Right renal pelvis (tissue), 4 donors: ENCODE measurements around the gene HFM1. TPM values are rescaled to one million over a fixed set of nuclear protein-coding genes. Genes with fewer than 3 reads are reported as not detected.
A peak's percentile ranks its signal among the peaks of the same experiment; 100 is the strongest.
"Not testable (repeated sequence)": the region's sequence is repeated elsewhere in the genome, so short reads cannot be mapped to it uniquely, and the experiment has no call there.

ENCODE experiments used
- DNase-seq, 4 donors: peaks; one replicate each; pipeline ENCODE4 v3.0.0-alpha.2; 2013; ENCODE audit warnings: low read depth in 4 of 4, low spot score in 3 of 4, missing footprints in 1 of 4
- polyA plus RNA-seq, 4 donors: library from polyadenylated mRNA; unstranded; fragments of 120-200 nt; gene quantifications; one replicate each; pipeline ENCODE4 v1.2.1, GENCODE V29; 2013; ENCODE audit not compliant: insufficient read length in 4 of 4

HFM1 gene
- polyA plus RNA-seq, 4 donors, result 5.5 to 9.9 (median 7.3) TPM

DNA sequence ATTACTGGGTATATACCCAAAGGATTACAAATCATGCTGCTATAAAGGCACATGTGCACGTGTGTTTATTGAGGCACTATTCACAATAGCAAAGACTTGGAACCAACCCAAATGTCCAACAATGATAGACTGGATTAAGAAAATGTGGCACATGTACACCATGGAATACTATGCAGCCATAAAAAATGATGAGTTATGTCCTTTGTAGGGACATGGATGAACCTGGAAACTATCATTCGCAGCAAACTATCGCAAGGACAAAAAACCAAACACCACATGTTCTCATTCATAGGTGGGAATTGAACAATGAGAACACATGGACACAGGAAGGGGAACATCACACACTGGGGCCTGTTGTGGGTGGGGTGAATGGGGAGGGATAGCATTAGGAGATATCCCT lies 32.4 kb downstream of the HFM1 start:
- not testable (repeated sequence) for DNase-seq

GRCh38 chr1:91349524-91349923 lies 55.1 kb downstream of the HFM1 start:
- DNase-seq, result no peak

DNA sequence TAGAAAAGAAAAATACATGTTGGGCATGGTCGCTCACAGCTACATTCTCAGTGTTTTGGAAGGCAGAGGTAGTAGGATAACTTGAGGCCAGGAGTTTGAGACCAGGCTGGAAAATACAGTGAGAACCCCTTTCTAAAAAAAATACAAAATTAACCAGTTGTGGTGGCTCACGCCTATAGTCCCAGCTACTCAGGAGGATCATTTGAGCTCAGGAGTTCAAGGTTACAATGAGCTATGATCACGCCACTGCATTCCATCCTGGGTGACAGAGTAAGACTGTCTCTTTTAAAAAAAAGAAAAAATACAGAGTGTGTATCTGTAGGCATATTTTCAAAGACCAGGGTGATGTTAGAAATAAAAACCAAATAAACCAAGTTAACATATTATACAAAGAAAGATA lies 57.8 kb downstream of the HFM1 start:
- no peak for DNase-seq

- peak; percentile 21 to 35 (median 27) for DNase-seq
Measured at GRCh38 chr1:91345395-91346005, 59.1 kb downstream of the HFM1 start.

DNA sequence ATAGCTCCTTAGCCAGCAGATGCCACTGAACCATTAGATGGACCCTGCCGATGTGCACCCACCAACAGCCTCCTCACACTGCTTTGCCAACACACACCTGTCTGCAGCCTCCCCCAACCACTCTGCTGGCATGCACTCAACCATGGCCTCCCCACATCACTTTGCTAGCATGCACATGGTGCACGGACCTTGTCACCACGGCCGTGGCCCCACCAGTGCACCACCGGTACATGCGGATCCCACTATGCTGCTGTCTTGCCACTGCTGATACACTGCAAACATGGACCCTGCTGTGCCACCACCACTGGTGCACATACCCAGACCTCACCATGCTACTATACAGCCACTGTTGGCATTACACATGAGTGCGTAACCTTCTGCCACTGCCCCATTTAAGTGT lies 66.1 kb downstream of the HFM1 start:
- DNase-seq, result no peak

DNA sequence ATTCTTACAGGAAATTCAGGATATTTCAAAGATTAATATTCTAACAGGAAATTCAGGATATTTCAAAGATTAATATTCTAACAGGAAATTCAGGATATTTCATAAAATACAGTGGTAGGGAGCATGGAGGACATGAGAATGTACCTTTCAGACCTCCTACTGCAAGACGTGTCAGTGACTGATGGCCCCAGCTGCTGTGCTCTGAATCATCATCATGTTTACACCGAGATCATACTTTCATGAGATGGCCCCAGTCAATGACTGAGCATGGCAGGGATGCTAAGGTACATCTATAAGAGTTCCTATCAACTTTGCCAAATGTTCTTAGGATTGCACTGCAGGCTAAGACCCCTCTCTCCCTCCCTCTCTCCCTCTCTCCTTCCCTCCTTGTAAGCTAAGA lies 69.0 kb downstream of the HFM1 start:
- no peak for DNase-seq

DNA sequence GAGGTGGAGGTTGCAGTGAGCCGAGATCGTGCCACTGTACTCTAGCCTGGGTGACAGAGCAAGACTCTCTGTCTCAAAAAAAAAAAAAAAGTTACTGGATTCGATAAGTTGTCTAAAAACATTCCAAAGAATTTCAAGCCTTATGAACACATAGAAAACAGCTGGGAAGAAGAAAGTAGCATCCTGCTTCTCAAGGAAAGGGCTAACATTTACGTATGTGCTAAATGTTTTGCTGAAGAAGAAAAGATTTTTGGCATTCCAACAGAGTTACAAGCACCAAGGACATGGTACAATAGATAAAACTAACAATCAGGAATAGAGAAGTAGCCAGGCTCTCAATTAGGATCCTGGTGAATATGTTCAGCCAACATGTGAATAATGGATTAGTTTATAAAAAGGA lies 69.8 kb downstream of the HFM1 start:
- no peak for DNase-seq

- no peak for DNase-seq
Measured at GRCh38 chr1:91325456-91325855, 79.2 kb downstream of the HFM1 start.

GRCh38 chr1:91314643-91315042 lies 90.0 kb downstream of the HFM1 start:
- DNase-seq, result no peak

DNA sequence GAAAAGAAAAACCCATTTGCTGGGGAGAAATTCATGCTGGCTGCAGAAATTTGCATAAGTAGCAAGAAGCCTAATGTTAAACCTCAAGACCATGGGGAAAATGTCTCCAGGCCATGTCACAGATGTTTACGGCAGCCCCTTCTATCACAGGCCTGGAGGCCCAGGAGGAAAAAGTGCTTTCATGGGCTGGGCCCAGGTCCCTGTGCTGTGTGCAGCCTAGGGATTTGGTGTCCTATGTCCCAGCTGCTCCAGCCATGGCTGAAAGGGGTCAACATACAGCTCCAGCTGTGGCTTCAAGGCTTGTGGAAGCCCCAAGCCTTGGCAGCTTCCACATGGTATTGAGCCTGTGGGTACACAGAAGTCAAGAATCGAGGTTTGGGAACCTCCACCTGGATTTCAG lies 93.0 kb downstream of the HFM1 start:
- no peak for DNase-seq

GRCh38 chr1:91308544-91308943 lies 96.1 kb downstream of the HFM1 start:
- DNase-seq, result no peak

DNA sequence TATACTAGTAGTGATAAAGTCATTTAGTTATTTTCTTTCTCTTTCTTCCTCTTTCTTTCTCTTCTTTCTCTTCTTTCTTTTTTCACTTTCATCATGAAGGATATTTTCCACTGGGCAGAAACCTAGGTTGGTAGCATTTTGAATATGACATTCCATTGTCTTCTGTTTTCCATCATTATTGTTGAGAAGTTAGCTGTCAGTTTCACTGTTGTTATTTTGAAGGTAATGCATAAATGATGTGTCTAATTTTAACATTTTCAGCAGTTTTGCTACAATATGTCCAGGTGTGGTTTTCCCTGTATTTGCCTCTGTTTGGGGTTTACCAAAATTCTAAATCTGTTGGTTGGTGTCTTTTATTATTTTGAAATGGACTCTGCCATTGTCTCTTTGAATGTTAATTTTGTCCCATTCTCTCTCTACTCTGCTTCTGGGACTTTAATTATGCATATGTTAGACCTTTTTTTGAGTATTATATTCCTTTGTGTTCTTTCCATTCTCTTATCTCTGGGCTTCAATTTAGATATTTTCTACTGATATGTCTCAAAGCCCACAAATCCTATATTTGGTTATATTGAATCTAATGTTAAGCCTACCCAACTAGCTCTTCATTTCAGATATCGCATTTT lies 96.7 kb downstream of the HFM1 start:
- no peak for DNase-seq

DNA sequence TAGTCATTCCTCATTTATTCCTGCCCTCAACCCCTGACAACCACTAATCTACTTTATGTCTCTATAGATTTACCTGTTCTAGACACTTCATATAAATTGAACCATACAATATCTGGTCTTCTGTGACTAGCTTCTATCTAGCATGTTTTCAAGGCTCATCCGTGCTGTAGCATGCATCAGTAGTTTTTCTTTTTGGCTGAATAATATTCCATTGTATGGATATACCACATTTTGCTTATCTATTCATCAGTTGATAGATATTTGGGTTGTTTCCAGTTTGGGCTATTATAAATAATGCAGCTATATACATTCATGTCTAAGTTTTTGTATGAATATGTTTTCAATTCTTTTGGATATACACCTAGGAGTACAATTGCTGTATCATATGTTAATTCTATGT lies 101.5 kb downstream of the HFM1 start:
- DNase-seq, result no peak

DNA sequence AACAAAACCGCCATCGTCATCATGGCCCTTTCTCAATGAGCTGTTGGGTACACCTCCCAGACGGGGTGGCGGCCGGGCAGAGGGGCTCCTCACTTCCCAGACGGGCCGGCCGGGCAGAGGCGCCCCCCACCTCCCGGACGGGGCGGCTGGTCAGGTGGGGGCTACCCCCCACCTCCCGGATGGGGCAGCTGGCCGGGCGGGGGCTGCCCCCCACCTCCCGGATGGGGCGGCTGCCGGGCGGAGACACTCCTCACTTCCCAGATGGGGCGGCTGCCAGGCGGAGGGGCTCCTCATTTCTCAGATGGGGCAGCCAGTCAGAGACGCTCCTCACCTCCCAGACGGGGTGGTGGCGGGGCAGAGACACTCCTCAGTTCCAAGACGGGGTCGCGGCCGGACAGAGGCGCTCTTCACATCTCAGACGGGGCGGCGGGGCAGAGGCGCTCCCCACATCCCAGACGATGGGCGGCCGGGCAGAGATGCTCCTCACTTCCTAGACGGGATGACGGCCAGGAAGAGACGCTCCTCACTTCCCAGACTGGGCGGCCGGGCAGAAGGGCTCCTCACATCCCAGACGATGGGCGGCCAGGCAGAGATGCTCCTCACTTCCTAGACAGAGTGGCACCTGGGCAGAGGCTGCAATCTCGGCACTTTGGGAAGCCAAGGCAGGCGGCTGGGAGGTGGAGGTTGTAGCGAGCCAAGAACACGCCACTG lies 115.6 kb downstream of the HFM1 start:
- not testable (repeated sequence) for DNase-seq

GRCh38 chr1:91286962-91287317 lies 117.7 kb downstream of the HFM1 start:
- DNase-seq, result not testable (repeated sequence)

- DNase-seq, result not testable (repeated sequence)
Measured at GRCh38 chr1:91286259-91286961, 118.2 kb downstream of the HFM1 start.

GRCh38 chr1:91283421-91283726 lies 121.3 kb downstream of the HFM1 start:
- no peak for DNase-seq

- DNase-seq, result peak; percentile 47 to 62 (median 56)
Measured at GRCh38 chr1:91282695-91283420, 121.8 kb downstream of the HFM1 start.

- no peak for DNase-seq
Measured at GRCh38 chr1:91281782-91282181, 122.9 kb downstream of the HFM1 start.

DNA sequence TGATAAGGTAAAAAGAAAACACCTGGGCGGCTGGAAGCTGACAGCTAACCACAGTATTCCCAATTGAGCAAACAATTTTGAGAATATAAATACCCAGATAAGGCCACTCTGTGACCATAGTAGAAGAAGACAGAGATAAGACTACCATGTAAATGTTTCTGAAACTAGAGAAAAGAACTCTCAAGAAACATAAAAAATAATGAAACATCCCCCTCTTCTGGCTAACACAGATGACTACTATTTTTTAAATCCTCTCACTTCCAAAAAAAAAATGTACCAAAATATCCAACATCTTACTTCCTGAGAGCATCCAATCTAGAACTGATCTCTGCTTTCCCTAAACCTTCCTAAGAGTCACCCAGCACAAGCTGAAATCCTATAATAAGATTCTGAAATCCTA lies 125.9 kb downstream of the HFM1 start:
- DNase-seq, result peak in 2 of 4 donors; percentile 1 to 12

DNA sequence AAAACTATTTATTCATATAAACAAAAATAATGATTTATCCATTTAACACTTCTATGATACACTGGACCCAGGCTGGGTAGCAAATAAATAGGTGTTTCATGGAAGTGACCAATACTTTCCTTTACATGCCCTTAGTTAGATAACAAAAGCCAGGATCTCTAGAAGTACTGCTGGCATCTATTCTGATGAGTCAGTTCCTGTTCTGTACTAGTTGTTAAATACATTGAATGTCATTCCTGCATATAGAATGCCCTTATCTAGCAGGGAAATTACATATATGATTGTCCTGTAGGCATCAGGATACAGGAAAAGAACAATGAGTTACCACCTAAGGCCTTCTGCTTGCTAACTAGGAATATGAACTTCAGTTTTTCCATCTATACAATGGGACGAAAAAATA lies 130.8 kb downstream of the HFM1 start:
- DNase-seq, result no peak
